Fibroblast of peridontal ligament (primary cell): Measurements from ENCODE around the gene ASPDH.
"Not testable (repeated sequence)": the region's sequence is repeated elsewhere in the genome, so short reads cannot be mapped to it uniquely, and the experiment has no call there.

Experiments
- DNase-seq: peaks from one replicate; pipeline ENCODE4 v3.0.0-alpha.2; 2010; ENCODE audit errors: extremely low read depth

Gene ASPDH

DNA sequence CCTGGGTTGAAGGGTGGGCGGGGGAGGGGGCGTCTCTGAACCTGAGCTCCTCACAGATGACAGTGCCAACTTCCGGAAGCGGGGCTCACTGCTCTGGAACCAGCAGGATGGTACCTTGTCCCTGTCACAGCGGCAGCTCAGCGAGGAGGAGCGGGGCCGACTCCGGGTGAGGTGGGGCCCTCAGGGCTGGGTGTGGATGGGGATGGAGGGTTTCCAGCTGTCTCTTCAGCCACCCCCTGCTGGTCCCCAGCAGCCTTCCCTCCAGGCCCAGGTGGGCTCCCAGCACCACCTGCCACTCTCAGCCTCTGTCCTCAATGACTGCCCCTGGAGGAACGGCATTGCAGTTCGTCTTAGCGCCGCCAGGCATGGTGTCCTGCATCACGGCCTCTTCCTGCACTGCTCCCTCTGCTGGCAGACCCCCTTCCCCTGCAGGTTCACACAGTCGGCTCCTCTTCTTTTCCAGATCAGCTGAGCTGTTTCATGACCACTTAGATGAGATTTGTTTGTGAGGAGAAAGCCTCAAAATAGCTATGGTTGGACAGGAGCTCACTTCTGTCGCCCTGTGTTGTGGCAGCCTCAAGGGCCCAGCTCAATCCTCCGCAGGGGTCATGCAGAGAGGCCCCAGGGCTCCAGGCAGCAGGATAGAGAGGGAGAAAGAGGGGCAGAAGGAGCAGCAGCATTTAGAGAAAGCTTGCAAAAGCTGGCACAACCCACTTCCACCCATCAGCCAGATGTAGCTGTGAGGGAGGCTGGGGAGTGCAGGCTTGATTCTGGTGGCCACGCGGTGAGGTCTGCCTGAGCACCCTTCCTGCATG lies 34.6 kb downstream of the ASPDH start:
- DNase-seq, result peak; percentile 22

DNA sequence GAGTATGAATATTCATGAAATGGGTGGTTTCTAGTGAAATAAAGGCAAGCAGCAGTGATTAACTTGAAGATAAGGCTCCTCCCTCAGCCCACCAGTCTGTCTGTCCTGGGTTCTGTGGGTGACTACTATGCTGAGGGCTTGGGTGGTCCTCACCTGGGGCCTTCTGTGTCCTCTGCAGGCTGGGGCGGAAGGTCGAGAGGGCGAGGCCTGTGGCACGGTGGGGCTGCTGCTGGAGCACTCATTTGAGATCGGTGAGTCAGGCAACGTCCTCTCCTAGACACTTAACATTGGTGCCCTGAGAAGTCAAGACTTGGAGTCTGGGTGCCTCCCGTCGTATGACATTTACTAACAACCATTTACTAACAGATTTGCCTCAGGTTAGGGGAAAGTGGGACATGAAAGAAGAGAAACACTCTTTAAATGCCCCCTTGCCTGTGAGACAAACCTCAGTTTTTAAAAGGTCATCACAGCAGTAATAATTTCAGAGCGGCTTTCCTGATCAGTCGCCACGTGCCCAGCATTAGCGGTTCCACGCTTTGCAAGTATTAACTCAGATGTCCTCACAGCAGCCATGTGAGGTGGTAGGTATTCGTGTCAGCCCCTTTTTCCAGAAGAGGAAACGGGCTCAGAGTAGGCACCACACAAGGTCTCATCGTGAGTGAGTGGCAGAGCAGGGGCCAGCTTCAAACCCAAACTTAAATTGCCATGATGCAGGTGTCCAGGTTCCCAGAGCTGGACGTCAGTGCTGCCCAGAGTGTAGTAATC lies 35.8 kb downstream of the ASPDH start:
- DNase-seq, result no peak

DNA sequence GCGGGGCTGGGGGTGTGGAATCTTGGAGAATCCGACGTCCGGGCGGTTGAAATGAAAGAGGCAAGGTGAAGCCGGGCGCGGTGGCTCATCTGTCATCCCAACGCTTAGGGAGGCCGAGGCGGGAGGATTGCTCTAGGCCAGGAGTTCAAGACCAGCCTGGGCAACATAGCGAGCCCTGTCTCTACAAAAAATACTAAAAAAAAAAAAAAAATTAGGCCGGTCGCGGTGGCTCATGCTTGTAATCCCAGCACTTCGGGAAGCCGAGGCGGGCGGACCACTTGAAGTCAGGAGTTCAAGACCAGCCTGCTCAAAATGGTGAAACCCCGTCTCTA lies 36.8 kb downstream of the ASPDH start:
- no peak for DNase-seq

DNA sequence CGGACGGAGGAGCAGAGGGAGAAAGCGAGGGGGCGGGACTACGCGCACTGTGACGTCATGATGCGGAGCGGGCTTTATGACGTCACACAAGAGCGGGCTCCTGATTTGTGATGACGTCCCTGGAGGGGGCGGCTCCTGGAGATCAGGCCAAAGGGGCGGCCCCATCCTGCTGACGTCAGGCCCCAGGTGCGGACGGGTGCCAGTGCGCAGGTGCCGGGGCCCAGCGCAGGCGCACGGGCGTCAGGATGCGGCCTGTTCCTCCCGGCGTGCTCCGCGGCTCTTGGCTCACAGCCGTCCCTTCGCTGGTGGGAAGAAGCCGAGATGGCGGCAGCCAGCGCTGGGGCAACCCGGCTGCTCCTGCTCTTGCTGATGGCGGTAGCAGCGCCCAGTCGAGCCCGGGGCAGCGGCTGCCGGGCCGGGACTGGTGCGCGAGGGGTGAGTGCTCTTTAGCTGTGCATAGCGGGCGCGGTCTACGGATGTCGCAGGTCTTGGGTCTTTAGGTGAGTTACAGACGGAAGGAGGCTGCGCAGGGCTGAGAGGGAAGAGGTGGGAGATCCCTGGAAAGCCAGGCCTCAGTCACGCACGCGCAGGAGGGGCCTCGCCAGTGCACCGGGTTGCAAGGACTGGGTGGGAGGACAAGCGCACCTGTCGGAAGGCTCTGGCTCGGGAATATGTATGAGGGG lies 37.3 kb downstream of the ASPDH start, which contains the start of the genes EMC10 and GARIN5A:
Gene EMC10 (plus strand): TSS at position 284 of the 683 bp plus-strand sequence. CDS start 38 bp downstream, at position 322.
Gene GARIN5A (minus strand): TSS at position 625 of the 683 bp plus-strand sequence. CDS start 460 bp downstream, at position 165.
- DNase-seq, result peak; percentile 88

DNA sequence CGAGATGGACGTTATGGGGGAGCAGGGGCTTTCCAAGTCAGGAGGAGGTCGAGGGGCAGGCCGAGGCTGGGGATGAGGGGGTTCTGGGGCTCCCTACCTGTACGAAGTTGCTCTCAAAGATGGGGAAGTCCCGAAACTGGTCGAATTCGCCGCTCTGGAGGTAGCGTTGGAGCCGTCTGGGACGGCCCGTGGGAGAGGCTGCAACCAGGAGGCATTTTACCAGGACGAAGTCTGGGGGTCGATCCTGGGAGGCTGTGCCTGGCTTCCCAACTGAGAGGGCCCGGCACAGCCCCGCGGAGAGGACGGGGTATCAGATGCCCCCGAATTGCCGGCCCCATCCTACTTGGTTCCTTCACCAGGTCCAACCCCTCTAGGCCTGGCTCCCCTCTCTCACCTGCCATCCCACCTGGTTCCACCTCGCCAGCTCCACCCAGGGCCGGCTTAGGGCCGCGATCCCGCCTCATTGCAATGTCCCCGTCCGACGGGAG lies 37.9 kb downstream of the ASPDH start:
- DNase-seq, result no peak

DNA sequence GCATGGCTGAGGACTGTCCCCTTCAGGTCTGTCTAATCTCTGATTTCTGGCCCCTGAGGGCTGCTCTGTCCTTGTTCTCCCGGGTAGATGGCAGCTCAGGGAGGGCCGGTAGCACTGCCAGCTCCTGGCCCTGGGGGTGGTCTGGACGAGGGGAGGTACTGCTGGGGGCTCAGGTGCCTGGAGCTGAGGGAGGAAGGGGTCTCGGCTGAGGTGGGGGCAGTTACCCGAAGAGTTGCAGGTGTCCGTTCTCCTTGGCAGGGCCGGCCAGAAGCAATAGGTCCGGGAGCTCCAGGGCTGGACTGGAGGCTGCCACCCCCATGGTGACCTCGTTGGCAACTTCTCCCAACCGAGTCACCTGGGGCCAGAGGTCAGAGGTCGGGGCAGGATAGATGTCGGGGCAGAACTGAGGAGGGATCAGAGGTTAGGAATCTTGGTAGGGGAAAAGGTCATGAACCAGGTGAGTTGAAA lies 38.6 kb downstream of the ASPDH start:
- DNase-seq, result no peak

DNA sequence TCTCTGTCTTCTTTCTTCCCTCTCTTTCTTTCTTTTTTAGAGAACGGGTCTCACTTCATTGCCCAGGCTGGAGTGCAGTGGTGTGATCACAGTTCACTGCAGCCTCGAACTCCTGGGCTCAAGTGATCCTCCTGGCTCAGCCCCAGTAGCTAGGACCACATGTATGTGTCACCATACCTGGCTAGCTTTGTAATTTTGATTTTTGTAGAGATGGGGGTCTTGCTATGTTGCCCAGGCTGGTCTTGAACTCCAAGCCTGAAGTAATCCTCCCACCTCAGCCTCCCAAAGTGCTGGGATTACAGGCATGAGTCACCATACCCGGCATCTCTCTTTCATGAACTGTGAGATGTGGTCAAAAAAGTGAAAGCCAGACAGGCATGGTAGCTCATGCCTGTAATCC lies 40.4 kb downstream of the ASPDH start:
- not testable (repeated sequence) for DNase-seq

DNA sequence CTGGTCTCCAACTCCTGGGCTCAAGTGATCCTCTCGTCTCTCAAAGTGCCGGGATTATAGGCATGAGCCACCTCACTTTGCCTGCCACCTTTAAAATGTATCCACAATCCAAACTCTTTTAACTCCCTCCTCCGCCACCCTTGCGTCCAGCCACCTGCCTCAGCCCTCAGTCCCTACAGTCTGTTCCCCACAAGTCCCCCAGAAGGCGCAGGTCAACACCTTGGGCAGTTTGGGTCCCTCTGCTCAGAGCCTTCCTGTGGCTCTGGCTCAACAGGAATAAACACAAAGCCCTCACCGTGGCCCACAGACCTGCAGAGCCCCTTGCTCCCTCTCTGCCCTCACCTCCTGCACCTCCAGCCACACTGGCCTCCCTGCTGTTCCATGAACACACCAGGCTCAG lies 44.9 kb downstream of the ASPDH start:
- DNase-seq, result no peak

DNA sequence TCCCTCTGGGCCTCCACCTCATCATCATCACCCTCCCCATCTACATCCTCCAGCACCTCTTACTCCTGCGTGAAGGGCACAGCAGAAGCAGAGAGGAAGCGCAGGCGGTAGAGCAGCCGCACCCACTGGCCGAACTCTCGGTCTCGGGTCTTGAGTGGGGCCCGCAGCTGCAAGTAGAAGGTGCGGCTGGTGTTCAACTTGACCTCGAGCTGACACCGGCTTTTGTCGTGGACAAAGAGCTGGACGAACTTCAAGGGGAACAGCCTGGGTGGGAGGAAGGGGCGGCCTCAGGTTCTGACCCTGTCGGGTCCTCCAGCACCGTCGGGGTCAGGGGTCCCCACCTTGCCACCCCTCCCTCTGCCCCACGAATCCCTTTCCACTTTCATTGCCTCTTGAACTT lies 46.1 kb downstream of the ASPDH start:
- no peak for DNase-seq

DNA sequence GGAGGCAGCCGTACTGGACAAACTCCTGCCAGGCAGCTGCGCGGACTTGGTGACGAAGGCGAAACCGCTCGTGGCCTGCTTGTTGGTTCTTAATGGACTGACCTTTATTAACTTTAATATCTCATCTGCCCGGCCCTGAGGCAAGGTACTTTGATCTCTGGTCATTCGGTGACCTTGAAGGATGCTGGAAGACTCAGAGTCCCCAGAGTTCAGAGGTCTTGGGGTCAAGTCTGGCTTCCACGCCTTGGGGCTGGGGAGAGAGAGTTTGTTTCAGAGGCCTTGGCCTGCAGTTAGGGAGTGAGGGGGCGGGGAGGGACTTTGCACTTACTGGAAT lies 47.0 kb downstream of the ASPDH start:
- DNase-seq, result no peak

DNA sequence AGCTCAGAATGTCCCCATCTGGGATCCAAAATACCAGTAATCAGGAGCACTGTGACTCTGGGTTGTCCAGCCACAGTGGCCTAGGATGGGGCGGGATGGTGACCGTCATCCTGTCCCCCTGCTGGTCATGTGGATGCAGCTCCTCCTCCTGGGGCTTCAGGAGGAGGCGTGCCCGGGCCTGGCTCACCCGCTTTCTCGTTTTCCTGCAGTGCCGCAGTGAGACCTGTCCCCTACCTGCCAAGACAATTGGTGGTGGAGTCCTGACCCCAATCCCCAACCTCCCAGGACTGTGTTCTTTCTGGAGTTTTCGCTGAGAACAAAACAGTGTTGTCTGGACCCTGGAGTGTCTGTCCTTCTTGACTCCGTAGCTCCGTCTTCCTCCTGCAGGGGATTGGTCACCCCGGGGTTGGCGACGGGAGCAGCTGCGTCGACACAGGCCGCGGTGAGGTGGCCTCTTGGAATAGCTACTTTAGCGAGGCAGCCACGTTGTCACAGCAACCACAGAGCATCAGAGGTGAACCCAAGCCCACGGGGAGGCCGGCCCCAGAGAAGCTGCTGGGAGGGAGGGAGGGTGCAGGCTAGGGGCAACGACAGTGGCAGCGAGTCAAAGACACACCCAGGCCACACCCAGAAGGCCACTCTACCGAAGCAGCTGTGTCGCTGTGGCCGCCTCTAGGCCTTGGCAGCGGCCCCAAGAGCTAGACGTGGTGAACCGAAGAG lies 47.6 kb downstream of the ASPDH start:
- no peak for DNase-seq

DNA sequence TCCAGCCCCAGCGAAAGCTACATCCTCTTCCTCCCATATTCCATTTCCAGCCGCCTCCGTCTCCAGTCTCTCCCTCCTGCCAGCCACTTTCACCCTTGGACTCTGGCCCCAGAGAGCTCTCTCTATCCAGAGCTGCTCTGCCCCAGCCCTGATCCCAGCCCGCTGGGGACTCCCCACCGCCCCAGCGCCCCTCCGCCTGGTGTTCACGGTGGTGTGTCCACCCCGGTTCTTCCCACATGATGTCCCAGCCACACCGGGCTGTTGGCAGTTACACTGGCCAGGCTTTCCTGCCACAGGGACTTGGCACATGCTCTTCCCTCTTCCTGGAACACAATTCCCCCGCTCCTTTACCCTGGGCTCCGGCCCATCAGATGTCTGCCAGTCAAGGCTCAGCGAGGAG lies 48.7 kb downstream of the ASPDH start:
- DNase-seq, result no peak

DNA sequence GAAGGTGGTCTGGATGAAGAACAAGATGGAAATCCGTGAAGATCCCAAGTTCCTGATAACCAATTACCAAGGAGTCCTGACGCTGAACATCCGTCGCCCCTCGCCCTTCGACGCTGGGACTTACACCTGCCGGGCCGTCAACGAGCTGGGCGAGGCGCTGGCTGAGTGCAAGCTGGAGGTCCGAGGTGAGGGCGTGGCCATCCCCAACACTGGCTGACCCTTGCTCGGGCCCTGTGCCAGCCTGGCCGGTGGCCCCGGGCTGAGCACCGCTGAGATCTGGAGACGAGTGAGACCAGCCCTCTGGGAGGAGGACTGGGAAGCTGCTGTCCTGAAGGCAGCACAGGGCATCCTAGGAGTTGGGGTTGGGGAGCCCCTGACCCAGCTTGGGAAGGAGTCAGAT lies 49.4 kb downstream of the ASPDH start:
- DNase-seq, result no peak

DNA sequence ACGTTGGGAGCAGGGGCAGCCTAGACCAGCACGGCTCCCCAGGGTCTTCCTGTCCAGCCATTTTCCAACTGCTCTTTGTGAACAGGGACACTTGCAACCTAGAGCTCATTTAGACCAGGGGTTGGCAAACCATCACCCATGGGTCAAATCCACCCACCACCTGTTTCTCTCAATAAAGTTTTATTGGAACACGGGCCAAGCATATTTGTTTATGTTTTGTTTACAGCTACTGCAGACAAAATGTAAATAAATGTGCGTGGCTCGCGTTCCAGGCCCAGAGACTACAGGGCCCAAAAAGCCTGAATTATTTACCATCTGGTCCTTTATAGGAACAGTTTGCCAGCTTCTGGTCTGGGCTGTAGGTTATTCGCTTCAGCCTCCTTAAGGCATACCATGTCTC lies 50.7 kb downstream of the ASPDH start:
- no peak for DNase-seq
